Heart left ventricle (tissue), 13 donors: ENCODE measurements around the gene NAT8L.

Experiments used
- CTCF ChIP-seq, 12 donors: fragments of 200-600 bp; sonication (generic) in 4 of 12; IDR thresholded peaks; one replicate each; pipeline versions ENCODE4 v1.5.0 to v1.8.0; 2018 to 2022; ENCODE audit warnings: antibody characterized with exemption in 12 of 12, mild to moderate bottlenecking in 5 of 12
- POLR2A ChIP-seq, 2 donors: fragments of 450-650 bp; IDR thresholded peaks; one replicate each; pipeline ENCODE4 v1.6.1; 2017; ENCODE audit warnings: antibody characterized with exemption in 2 of 2, mild to moderate bottlenecking in 2 of 2, moderate library complexity in 2 of 2
- donor health status: ischemic (EF 13 %, LVEDD 7.1; RV severe dilation, severe dysfunction).
- donor health status: DM: no; HTN: yes; CAD: no.
- donor health status: DM: no; HTN: no; CAD: no.
- donor health status: ischemic (EF 25% LVEDD 6.9; RV normal size, moderate dysfunction).
- donor health status: ischemic (EF 25% LVEDD 5.7; RV mildly dilated, moderate dysfunction).
- donor health status: ischemic (EF 35%, LVEDD 5.7; RV mildly dilated, moderate dysfunction).
- donor health status: nonischemic (EF 11% LVEDD 7.7; RV severe dilation, severe dysfunction).
- donor health status: DM: yes; HTN: yes; CAD: no.
- donor health status: PGD.
- donor health status: ischemic (EF 29% LVEDD 5.4; RV normal size, mild dysfunction).
- donor health status: nonischemic (EF 23%, LVEDD 6.1; RV moderate dilation, normal function).

DNA sequence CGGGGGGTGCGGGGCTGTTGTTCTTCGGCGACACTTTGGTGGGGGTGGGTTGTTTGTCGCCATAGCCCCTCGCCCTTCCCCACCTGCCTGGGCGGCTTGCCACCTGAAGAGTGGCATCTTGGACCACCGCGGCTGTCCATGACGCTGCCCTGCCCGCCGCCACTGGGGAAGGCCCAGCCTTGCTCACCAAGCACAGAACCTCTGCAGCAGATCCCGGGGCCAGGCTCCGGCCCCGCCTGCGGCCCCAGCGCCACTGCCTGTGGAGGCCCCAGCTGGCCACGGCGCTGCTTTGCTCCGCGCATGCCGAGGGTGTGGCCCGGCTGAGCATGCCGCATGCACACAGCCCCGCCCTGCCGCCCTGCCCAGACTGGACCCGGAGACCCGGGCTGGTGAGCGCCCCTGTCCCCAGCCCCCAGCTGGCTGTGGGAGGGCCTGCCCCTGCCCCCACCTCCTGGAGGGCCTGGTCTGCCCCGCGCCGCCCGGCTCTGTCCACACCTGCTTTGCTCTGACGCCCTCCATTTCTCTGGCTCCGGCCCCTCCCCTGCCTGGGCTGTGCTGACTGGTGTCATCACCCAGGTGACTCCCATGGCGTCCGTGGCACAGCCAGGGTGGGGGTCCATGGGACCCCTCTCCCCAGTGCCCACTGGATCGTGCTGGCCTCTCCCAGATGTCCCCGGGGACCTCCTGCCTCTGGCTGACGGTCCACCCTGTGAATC is 5.3 kb downstream of the NAT8L start:
- TF ChIP-seq CTCF (IDR thresholded peaks at IDR 0.05) (no peak), POLR2A (IDR thresholded peaks at IDR 0.05) (no peak)
